DMS 273 treated with DMSO at 0.1 percent for 48 hours (cell line): Measurements from ENCODE around the gene KCTD12.

ENCODE experiments used
- DNase-seq: peaks from one replicate; lab custom pipeline; 2025; lab: John Stamatoyannopoulos, UW

KCTD12 gene

DNA sequence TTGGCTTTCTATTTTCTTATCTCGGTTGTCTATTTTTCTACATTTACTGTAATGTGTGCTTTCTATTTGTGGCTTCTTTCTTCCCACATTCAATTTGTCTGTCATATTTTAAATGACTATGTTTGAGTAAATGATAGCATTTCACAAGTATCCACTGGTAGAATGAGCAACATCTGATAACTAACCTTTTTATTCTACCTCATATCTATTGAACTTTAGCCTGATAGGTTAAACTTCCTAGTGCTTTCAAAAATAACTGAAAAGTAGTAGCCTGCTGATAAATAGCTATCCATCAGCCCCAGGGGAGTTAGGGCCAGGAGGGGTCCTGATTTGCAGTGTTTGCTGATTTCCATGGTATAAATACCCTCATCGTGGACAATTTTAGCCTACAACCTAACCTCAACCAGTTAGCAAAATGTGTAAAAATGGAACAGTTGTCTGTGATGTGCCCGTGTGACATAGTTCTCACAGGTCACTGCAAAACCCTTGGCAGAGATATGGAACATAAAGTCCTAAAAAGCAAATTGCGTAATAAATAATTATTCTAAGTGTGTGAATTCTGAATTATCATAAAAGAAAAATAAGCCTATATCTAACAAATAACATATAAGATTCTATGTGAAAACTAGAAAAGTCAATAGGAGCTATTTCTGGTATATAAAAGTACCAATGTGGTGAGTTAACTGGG, 32.1 kb downstream of the KCTD12 start:
- no peak for DNase-seq

DNA sequence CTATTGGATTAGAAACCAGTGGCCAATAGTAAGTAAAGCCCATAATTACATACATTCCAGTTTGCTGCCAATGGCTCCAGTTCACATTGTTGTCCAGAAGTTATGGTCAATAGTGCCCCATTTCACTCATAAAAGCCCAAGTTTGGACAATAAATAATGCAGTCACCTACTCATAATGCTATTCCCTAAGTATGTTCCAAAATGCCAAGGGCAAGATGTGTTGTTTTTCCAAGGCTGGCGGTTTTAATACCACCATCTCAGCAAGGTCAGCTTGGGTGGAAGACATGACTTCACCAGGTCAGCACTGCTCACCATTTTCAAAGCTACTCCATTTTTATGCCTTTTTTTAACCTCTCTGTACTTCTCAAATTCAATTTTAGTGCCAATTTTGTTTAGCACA, 32.7 kb downstream of the KCTD12 start:
- DNase-seq, result no peak

DNA sequence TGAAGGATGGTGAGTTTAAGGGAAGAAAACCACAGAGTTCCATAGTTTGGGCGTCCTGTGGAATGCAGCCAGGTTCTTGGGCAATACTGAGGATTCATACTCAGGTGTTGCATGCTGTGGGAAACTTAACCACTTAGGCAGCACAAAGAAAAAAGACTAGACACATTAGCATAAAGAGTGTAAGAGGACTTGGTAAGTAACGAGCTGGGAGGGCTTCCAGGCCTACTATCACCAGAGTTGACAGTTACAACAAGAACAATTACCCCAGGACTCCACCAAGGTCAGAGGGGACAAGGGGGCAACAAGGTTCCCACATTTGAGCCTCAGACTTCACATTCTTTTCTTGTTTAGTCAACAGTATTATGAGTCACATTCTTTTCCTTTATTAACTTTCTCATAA, 33.2 kb downstream of the KCTD12 start:
- DNase-seq, result no peak

DNA sequence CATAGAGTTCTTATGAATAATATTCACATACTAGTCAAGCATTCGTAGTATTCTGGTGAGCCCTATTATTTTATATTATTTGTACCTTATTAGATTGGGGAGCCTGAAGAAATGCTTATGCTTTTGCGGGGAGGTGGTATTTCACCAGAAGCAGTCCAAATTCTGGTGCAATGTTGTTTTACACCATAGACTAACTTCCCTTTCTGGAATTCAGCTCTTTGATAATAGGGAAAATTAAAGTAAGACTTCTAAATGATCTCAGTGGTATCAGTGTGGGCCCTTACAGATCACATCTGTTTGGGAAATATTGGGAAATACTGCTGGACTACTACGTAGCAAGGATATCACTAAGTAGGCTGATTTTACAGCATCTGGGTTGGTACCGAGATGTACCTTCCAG, 34.2 kb downstream of the KCTD12 start:
- no peak for DNase-seq

DNA sequence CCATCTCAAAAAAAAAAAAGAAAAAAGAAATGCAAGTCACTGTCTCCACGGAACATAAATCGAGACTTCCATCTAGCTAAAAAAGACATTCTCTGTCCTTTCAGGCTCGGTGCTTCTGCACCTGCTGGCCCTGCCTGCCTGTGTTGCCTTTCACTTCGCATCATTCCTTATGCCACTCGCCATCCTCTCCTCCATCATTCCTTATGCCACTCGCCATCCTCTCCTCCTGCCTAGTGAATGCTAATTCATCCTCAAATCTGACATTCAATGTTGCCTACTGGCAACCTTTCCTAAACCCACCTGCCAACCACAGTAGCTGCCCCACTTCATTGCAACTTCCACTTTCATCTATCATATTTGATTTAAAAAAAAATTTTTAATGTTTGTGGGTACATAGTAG, 36.7 kb downstream of the KCTD12 start:
- DNase-seq, result no peak

DNA sequence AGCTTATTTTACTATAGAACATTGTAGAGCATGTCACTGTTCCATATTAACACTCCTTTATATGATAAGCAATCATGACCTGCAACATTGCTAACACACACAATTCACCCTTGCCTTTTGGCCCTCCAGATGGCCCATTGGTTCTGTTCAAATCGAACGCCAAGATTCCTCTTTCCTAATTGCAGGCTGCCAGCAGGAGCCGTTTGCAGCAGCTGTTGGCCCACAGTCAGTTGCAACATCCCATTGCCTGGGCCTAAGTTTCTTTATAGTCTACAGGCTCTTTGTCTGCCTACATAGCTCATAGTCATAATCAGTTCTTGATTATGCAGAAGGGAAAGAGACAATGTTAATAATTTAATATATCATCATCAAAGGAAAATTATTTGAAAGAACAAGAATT, 37.6 kb downstream of the KCTD12 start:
- peak; percentile 88 for DNase-seq

DNA sequence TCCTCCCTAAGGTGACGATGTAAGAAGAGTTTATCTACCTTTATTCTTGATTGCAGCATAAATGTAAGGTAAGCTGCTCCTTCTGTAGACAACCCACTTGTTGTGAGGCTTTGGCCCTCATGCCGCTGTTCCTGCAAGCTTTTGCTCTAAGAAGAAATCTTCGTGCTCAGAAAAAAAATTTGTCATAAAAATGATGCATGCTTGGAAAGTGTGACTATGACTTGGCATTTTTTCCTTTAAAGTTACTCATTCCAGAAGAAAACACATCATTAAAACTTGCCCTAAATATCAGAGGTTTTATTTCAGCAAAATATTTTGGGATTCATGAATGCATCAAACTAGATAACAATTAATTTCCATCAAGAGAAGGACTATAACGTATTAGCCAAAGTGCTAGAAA, 39.8 kb downstream of the KCTD12 start:
- DNase-seq, result no peak

DNA sequence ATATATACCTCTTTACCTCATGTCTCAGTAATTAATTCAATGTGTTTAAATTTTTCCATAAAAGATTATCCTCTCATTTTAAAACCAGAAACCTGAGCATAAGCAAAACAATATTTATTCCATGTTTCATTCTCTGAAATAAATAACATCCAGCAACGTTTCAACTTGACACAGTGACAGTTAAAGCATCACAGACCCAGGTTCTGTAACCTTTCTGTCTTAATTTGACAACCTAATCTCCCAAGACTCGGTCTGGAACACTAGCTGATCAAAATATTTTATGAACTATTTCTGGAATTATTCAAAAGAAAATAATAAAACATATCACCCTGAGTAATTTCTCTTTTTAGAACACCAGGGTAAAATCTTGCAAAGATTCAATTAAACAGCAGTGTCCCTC, 40.3 kb downstream of the KCTD12 start:
- DNase-seq, result no peak

DNA sequence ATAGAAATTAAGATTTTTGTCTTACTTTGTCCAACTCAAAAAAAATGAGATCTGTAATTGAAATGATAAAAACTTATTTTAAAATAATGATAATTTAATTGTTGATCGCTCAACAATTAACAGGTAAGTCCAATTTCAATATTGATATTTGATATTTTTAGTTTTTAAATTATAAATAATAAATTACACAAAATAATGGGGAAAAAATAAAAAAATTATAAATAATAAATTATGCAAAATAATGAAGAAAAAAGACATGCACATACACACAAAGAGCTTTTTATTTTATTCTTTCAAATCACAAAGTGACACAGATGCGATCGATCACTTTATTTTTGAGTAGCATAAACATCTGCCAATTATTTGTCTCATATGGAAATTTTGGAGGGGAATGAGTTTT, 40.8 kb downstream of the KCTD12 start:
- no peak for DNase-seq

DNA sequence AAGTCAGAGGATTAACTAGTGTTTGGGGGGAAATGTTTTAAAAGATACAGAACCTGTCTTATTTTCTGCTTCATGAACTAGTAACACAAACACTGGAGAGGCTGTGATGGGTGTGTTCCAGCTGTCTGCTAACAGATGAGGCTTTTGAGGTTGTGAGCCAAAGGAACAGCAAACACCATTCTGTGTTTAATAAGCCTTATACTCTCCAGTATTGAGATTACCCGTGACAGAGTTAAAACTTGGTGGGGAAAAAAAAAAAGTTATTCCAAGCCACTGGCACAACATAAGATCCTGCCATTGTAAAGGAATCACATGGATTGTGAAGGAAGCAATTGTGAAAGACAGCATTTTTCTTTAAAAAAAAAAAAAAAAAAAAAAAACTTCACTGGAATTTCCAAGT, 48.4 kb downstream of the KCTD12 start:
- DNase-seq, result no peak

DNA sequence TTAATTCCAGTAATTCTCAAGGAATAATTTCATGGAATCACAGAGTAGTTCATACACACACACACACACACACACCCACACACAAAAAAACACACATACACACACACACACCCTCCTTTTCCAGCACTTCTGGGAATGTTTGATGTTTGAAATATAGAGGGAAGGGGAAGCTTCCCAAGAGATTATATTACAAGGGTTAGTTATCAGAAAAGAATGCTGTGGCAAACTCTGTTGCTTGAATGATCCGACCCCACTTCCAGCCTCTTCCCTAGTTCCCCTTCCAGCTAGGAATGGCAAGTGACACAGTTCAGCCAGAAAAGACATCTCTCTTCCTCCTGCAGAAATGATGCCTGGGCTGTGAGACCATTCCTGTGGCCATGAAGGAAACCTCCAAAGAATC, 49.9 kb downstream of the KCTD12 start:
- no peak for DNase-seq

DNA sequence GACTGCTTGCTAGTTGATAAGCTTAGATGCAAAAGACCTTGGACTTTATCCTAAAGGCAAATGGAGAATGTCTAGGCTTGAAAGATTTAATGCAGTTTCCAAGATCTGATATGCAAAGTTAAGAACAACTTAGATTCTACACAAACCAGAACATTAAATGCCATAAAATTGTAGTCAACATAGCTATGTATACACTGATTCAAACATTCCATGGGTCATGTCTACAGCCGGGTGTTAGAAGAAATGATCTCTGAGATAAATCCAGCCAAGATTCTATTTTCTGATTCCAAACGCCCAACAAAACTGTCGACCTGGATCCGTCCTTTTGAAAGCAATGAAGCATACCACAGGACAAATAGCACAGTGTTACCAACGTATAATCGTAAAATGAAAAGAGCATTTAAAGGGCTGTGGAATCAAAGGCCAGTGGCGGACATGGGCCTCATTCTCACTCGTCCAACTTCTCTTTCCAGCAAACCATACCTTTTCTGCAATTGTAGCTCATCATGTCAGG, 52.7 kb downstream of the KCTD12 start:
- DNase-seq, result no peak

DNA sequence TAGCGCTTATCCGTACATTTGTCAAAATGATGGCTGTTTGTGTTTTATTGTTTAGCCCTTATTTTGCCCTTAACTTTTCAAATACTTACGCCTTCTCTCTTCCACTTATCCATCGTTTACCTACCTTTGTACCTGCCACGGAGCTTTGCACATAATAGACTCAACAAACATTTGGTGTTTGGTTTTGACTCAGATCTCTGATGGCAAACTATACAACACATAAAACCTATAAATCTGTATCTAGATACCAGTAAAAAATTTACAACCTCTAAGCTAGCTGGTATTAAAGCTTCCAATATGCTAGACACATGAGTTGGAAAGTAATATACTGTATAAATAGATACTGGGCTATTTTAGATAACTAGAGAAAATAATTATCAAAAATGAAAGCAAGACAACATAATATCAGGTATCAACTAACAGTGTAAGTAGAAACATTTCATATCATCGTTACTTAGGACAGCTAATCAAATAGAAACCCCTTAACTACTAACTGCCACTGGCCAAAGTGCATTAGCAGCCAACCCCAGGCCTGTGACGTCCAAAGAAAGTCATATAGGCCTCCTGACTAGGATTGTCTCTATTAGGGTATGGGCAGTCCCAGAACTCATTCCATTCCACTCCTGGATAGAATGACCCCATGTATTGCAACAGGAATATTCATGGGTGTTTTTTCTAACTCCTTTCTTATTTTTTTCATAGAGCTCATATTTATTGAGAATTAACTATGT, 53.8 kb downstream of the KCTD12 start:
- no peak for DNase-seq

DNA sequence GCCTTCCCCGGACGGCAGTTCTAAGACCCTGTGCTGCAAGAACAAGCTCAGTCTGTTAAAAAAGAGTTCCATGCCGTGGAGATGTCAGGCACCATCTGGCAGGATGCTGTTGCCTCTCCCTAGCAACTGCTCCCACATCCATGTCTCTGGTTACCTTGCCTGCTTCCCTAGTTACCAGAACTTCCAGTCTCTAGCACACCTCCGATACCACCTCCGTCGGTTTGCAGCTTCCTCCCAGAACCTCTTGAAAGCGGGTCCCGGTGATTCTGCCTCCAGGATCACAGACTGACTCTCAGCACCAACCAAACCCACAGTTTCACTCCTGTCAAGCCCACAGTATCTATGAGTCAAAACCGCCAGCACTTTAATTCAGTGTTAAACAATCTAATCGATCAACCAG, 55.4 kb downstream of the KCTD12 start:
- no peak for DNase-seq
